ENCODE measurements around the gene ATG2A. TPM values are rescaled to one million over a fixed set of nuclear protein-coding genes. Genes with fewer than 3 reads are reported as not detected.
A peak's percentile ranks its signal among the peaks of the same experiment; 100 is the strongest.

The ATG2A gene
- total and polyA plus RNA-seq, 9 of the 15 experiments (the other 6 are each of a cell fraction or from before 2014, with no cell fraction given) = 0.25 to 45.9 (median 5.2) TPM

DNA sequence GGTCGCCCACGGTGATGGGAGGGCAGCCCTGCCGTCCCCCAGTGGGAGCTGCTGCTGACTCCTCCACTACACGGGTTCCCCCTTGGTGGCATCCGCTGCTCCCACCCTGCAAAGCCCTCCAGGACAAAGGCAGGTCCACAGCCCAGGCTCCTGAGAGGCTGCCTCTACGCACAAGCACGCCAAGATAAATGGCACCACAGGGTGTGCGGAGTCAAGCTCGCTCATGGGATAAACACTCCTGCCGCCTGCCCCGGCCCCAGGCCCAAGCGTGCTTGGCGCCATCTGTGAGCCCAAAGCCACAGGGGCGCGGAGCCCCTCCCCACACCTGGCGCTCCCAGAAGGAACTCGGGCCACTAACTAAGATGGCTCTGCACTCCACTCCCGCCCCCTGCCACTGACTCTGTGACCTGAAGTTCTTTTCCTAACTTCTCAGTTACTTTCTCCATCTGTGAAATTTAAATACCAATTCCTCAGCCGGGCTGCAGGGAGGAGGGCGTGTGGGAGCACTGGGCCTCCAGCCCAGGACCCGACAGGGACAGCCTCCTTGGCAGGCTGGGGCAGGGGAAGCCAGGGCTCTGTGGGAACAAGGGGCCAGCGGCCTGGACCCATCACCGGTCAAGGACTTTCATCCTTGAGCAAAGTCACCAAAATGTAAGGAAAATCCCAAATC, 53.5 kb downstream of the ATG2A start:
- DNase-seq (ENCODE audit: extremely low read depth in 1 of 4, low spot score in 3 of 4) = no peak
- intact Hi-C loops (cut with micrococcal nuclease) = no loop called here
- H3K27me3 ChIP-seq (ENCODE audit: control insufficient read depth in 2 of 2, insufficient read depth in 2 of 2, low read length in 2 of 2) = no peaks in the 10 kb centered on the region
- H3K9ac ChIP-seq (ENCODE audit: insufficient read depth in 1 of 2, low read depth in 2 of 2, low read length in 2 of 2) = peak overlapping the region in 1 of 2 experiments; percentile 86; a peak in 2 of 4 replicates
- CTCF ChIA-PET (ENCODE audit: low intra/inter-chr PET ratio) = no interaction called here
- no TSS peak for BruUV-seq (replicated peaks)
- FAIRE-seq = no peak
- no peak overlapping the region for H3K4me3 ChIP-seq
- H2AFZ ChIP-seq (ENCODE audit: low read depth, low read length) = no peak overlapping the region
- no peaks in the 10 kb centered on the region for H3K9me3 ChIP-seq (replicated peaks; ENCODE audit: control insufficient read depth, insufficient read depth, low read depth, low read length)
- no peak for ATAC-seq
- POLR2A ChIA-PET = interaction anchor here (0.6 to 9.6 kb wide), 5 partner anchors 10 to 682 kb away, joined by 3 to 109 read pairs (median 4); partner anchors contain the start of gene EHD1
- peaks cover 15 to 46% of the 10 kb centered on the region in 2 experiments for H3K4me1 ChIP-seq (replicated peaks in 1 of 2; ENCODE audit: control insufficient read depth in 2 of 2, insufficient read depth in 2 of 2, low read length in 2 of 2)
- 93% methylated on average over 20 of the region's 23 CpGs for WGBS (ENCODE audit: insufficient coverage, low coverage, missing lambda C conversion rate)
- 0 out of 3 replicates have a peak overlapping the region, but pooled peaks have one; percentile 39 for H3K27ac ChIP-seq (ENCODE audit: extremely low read depth, low read depth, low read length)
- peaks cover 3% of the 10 kb centered on the region for H3K9me1 ChIP-seq (ENCODE audit: control insufficient read depth, insufficient read depth, low read length)
- peaks cover 37% of the 10 kb centered on the region; the same call in 2 of the 3 replicates for H3K36me3 ChIP-seq (ENCODE audit: control insufficient read depth, insufficient read depth, low read length)
- in situ Hi-C loops (cut with MboI) = no loop called here
- peaks cover 67% of the 10 kb centered on the region for H3K79me2 ChIP-seq (ENCODE audit: control insufficient read depth, insufficient read depth, low read length)
- H3K4me2 ChIP-seq (ENCODE audit: insufficient read depth, low read length) = no peak overlapping the region
- 0 out of 2 replicates have a peak, but pooled peaks cover 3% of the 10 kb centered on the region for H4K20me1 ChIP-seq (replicated peaks; ENCODE audit: control insufficient read depth, insufficient read depth, low read length)
- TF ChIP-seq ZNF239 (CRISPR knock-in tag; IDR thresholded peaks at IDR 0.05) = no peak
- no peak for TF ChIP-seq MTA2 (IDR thresholded peaks at IDR 0.05; ENCODE audit: low read depth)
- TF ChIP-seq FOXK2 (conservative IDR thresholded peaks at IDR 0.05 in 1 of 2, IDR thresholded peaks at IDR 0.05 in 1 of 2; ENCODE audit: low read depth in 2 of 2) = no peak
- TF ChIP-seq MAFG (tag; conservative IDR thresholded peaks at IDR 0.05) = no peak
- TF ChIP-seq, protein P1, sequence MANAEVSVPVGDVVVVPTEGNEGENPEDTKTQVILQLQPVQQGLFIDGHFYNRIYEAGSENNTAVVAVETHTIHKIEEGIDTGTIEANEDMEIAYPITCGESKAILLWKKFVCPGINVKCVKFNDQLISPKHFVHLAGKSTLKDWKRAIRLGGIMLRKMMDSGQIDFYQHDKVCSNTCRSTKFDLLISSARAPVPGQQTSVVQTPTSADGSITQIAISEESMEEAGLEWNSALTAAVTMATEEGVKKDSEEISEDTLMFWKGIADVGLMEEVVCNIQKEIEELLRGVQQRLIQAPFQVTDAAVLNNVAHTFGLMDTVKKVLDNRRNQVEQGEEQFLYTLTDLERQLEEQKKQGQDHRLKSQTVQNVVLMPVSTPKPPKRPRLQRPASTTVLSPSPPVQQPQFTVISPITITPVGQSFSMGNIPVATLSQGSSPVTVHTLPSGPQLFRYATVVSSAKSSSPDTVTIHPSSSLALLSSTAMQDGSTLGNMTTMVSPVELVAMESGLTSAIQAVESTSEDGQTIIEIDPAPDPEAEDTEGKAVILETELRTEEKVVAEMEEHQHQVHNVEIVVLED (CRISPR knock-in tag; IDR thresholded peaks at IDR 0.05) = no peak
- TF ChIP-seq, protein P2, sequence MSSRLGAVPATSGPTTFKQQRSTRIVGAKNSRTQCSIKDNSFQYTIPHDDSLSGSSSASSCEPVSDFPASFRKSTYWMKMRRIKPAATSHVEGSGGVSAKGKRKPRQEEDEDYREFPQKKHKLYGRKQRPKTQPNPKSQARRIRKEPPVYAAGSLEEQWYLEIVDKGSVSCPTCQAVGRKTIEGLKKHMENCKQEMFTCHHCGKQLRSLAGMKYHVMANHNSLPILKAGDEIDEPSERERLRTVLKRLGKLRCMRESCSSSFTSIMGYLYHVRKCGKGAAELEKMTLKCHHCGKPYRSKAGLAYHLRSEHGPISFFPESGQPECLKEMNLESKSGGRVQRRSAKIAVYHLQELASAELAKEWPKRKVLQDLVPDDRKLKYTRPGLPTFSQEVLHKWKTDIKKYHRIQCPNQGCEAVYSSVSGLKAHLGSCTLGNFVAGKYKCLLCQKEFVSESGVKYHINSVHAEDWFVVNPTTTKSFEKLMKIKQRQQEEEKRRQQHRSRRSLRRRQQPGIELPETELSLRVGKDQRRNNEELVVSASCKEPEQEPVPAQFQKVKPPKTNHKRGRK (tag; IDR thresholded peaks at IDR 0.05) = no peak
- TF ChIP-seq, protein P3, sequence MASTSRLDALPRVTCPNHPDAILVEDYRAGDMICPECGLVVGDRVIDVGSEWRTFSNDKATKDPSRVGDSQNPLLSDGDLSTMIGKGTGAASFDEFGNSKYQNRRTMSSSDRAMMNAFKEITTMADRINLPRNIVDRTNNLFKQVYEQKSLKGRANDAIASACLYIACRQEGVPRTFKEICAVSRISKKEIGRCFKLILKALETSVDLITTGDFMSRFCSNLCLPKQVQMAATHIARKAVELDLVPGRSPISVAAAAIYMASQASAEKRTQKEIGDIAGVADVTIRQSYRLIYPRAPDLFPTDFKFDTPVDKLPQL (IDR thresholded peaks at IDR 0.05; ENCODE audit: extremely low read depth, insufficient read length) = no peak
- TF ChIP-seq YY1 (IDR thresholded peaks at IDR 0.05; ENCODE audit: borderline replicate concordance in 1 of 3, control insufficient read depth in 1 of 3, extremely low read depth in 1 of 3, insufficient read depth in 3 of 3, insufficient read length in 1 of 3, insufficient replicate concordance in 2 of 3, low read depth in 1 of 3, low read length in 2 of 3) = no peak
- TF ChIP-seq ZFP36 (IDR thresholded peaks at IDR 0.05; ENCODE audit: low read depth, low read length, partially characterized antibody) = no peak
- no peak for TF ChIP-seq PTTG1 (tag; IDR thresholded peaks at IDR 0.05; ENCODE audit: low read depth)
- no peak for TF ChIP-seq NCOR1 (IDR thresholded peaks at IDR 0.05)
- no peak for TF ChIP-seq RAD51 (IDR thresholded peaks at IDR 0.05; ENCODE audit: borderline replicate concordance, low read depth)
- TF ChIP-seq, protein P4, sequence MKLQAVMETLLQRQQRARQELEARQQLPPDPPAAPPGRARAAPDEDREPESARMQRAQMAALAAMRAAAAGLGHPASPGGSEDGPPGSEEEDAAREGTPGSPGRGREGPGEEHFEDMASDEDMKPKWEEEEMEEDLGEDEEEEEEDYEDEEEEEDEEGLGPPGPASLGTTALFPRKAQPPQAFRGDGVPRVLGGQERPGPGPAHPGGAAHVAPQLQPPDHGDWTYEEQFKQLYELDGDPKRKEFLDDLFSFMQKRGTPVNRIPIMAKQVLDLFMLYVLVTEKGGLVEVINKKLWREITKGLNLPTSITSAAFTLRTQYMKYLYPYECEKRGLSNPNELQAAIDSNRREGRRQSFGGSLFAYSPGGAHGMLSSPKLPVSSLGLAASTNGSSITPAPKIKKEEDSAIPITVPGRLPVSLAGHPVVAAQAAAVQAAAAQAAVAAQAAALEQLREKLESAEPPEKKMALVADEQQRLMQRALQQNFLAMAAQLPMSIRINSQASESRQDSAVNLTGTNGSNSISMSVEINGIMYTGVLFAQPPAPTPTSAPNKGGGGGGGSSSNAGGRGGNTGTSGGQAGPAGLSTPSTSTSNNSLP (IDR thresholded peaks at IDR 0.05; ENCODE audit: borderline replicate concordance, low read depth, low read length) = no peak
- no peak for TF ChIP-seq CHCHD3 (CRISPR knock-in tag; IDR thresholded peaks at IDR 0.05)

Data from K562 (cell line).